Right kidney (tissue), 9 donors: ENCODE results near the gene PITX3.

Experiments used
- DNase-seq: peaks from one replicate; pipeline ENCODE4 v3.0.0-alpha.2; 2016
- long read RNA-seq, 8 donors: transcript quantifications; one replicate each; lab custom pipeline, GENCODE V29; 2026

PITX3 gene
- long read RNA-seq, donor 1, partial matches to known transcripts = 50 of 50 reads
- long read RNA-seq, donor 1, other reads (novel, unspliced or antisense) = 0 of 50 reads
- long read RNA-seq, donor 2 = 0 reads
- long read RNA-seq, donor 3 = 0 reads
- long read RNA-seq, donor 4 = 0 reads
- long read RNA-seq, donor 5, partial matches to known transcripts = 0 of 1 reads
- long read RNA-seq, donor 5, other reads (novel, unspliced or antisense) = 0 of 1 reads
- long read RNA-seq, donor 6, partial matches to known transcripts = 0 of 1 reads
- long read RNA-seq, donor 6, other reads (novel, unspliced or antisense) = 0 of 1 reads
- long read RNA-seq, donor 7, partial matches to known transcripts = 0 of 3 reads
- long read RNA-seq, donor 7, other reads (novel, unspliced or antisense) = 0 of 3 reads
- long read RNA-seq, donor 8 = 0 reads

GRCh38 chr10:102241444-102242117 is at the start of gene PITX3:
TSS of gene PITX3 (minus strand) at chr10:102241512. CDS start at chr10:102232080, 9,432 bp downstream.
- DNase-seq = peak; percentile 91

GRCh38 chr10:102289840-102290239 is 48.5 kb upstream of the PITX3 start:
- no peak for DNase-seq

GRCh38 chr10:102289356-102289755 is 48.0 kb upstream of the PITX3 start:
- DNase-seq = no peak

- no peak for DNase-seq
These were observed 46.7 kb upstream of the PITX3 start for GRCh38 chr10:102287991-102288390.

- DNase-seq = no peak
These were observed 46.2 kb upstream of the PITX3 start for GRCh38 chr10:102287538-102287937.

- no peak for DNase-seq
These were observed 44.9 kb upstream of the PITX3 start for GRCh38 chr10:102286216-102286615.

- DNase-seq = no peak
These were observed 43.8 kb upstream of the PITX3 start for GRCh38 chr10:102285133-102285532.

GRCh38 chr10:102284531-102284930 is 43.2 kb upstream of the PITX3 start:
- no peak for DNase-seq

GRCh38 chr10:102283890-102284289 is 42.6 kb upstream of the PITX3 start:
- no peak for DNase-seq

- DNase-seq = no peak
These were observed 42.2 kb upstream of the PITX3 start for GRCh38 chr10:102283488-102283887.

- DNase-seq = no peak
These were observed 39.8 kb upstream of the PITX3 start for GRCh38 chr10:102281102-102281487.

GRCh38 chr10:102280397-102281101 is 39.2 kb upstream of the PITX3 start:
- DNase-seq = peak; percentile 16

GRCh38 chr10:102279104-102279503 is 37.8 kb upstream of the PITX3 start:
- no peak for DNase-seq

GRCh38 chr10:102275343-102275742 is 34.0 kb upstream of the PITX3 start:
- no peak for DNase-seq

GRCh38 chr10:102274062-102274461 is 32.8 kb upstream of the PITX3 start:
- DNase-seq = no peak

GRCh38 chr10:102269017-102269416 is 27.7 kb upstream of the PITX3 start:
- no peak for DNase-seq

GRCh38 chr10:102268375-102268888 is 27.1 kb upstream of the PITX3 start:
- DNase-seq = no peak

- DNase-seq = no peak
These were observed 26.4 kb upstream of the PITX3 start for GRCh38 chr10:102267748-102268147.

- DNase-seq = no peak
These were observed 25.4 kb upstream of the PITX3 start for GRCh38 chr10:102266670-102267069.

- no peak for DNase-seq
These were observed 23.1 kb upstream of the PITX3 start for GRCh38 chr10:102264371-102264770.

GRCh38 chr10:102262744-102263370 is 21.5 kb upstream of the PITX3 start:
- DNase-seq = no peak

GRCh38 chr10:102261842-102262241 is 20.5 kb upstream of the PITX3 start:
- DNase-seq = no peak
